NCI-H345 treated with DMSO at 0.1 percent for 48 hours (cell line): ENCODE measurements around the gene ZBTB7B.
A peak's percentile ranks its signal among the peaks of the same experiment; 100 is the strongest.

Experiments used
- DNase-seq: peaks from one replicate; lab custom pipeline; 2025; ENCODE audit not compliant: unreplicated experiment; lab: John Stamatoyannopoulos, UW

Gene ZBTB7B

DNA sequence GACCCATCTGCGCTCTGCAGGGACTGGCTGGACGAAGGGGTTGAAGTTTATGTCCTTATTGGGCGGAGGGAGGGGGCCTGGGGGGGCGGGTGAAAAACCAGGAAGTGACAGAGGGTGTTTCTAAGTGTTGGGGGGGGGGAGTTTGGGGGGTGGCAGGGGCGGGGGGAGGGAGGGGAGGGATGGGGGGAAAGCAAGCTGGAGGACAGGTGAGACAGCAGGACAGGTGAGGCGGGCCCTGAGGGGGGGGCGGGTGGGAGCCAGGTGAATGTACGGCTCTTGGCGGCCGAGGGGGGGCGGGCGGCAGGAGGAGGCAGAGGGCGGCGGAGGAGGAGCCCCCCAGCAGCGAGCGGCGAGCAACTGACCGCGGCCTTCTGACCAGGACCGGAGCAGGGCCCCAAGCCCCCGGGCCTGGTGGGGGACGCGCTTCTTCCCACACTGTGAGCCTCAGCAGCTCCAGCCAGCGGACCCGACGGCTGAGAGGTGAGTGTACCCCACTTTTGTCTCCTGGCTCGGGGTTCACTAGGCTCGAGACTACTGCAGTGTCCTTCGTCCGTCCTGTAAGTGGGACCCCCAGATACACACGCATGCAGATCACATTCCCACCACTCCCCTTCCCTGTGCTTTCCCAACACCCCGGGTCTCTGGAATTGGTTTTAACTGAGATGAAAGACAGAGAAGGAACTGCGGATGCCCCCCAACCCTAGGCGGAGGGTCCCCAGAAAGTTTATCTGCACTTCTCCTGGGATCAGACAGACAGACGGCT, at the start of gene ZBTB7B:
Gene ZBTB7B, plus strand, starts transcription at position 339 of the 763 bp plus-strand sequence. CDS start 11,859 bp downstream, outside the sequence.
- DNase-seq: no peak

DNA sequence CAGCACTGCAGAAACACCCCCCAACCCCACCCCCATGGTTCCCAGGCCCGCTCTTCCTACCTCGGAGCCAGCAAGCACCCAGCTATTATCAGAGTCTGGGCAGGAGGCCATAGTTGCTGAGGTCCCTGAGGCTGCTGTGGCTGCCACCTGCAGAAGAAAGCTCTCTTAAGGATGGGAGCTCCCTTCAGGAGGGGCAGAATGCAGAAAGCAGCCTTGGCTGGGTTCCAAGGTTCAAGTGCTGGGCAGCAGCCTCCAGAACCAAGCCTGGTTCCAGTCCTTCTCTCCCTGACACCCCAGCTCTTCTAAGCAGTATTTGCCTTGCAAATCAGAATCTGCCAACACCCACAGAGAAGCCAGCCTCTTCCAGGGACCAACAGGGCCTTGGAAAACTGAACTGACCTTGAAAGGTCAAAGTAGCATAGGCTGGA, 49.0 kb upstream of the ZBTB7B start:
- DNase-seq: no peak

GRCh38 chr1:154954541-154954940, 48.1 kb upstream of the ZBTB7B start:
- no peak for DNase-seq

DNA sequence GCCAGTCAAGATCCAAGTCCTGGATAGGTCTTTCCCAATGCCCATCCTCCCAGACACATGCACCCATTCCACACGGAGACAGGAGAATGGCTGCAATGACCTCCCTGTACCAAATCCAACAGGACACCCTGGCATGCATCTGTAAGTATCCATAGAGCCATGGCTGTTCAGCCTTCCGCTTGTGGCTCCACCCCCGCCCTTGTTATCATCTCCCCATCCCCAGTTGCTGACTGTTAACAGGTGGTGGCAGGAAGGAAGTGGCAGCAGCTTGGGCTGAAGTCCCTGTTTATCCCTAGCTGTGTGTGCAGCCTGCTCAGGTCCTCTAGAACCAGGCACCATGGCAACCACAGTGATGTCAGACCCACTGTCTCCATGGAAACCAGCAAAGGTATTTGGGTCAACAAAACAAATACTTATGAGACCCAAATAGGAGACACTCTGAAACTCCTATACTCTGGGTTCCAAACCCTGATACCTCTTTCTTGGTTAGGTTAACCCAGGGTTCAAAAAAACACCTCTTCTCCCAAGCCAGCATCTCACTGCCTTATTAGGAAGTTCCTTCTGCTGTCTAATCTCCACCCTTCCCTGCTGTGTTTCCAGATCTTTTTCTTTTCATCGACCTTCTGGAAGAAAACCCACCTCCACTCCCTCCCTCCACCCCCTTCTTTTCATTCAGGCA, 47.4 kb upstream of the ZBTB7B start:
- peak; percentile 37 for DNase-seq

- DNase-seq: peak; percentile 99
These were observed 46.7 kb upstream of the ZBTB7B start, which contains the start of gene PBXIP1 for GRCh38 chr1:154955718-154956543. TSS of gene PBXIP1 (minus strand) at chr1:154956099. CDS start at chr1:154953721, 2,378 bp downstream.

- DNase-seq: no peak
These were observed 46.1 kb upstream of the ZBTB7B start for GRCh38 chr1:154956544-154956941.

DNA sequence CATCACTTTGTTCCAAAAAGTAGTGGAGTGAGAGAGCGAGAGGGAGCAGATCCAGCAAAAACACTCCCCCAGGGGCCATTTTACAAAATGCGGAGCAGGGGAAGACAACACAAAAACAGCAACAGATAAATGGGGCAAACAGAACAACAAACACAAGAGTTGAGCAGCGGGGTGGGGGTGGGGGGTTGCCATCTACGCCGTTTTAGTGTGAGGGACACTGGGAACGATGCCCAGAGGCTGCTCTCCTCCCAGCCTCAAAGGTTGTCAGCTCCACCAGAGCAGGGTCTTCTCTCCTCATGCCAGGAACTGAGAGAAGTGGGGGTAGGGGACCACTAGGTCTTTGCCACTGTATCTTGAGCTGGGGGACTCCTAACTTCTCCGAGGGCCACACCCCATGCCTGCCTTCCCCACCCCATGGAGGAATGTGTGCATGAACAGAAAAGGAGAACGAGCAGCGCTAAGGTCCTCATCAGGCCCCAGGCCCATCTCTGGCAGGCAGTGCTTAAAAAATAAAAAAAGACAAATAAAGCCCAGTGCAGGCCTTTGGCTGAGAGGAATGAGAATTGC, 45.4 kb upstream of the ZBTB7B start:
- no peak for DNase-seq

DNA sequence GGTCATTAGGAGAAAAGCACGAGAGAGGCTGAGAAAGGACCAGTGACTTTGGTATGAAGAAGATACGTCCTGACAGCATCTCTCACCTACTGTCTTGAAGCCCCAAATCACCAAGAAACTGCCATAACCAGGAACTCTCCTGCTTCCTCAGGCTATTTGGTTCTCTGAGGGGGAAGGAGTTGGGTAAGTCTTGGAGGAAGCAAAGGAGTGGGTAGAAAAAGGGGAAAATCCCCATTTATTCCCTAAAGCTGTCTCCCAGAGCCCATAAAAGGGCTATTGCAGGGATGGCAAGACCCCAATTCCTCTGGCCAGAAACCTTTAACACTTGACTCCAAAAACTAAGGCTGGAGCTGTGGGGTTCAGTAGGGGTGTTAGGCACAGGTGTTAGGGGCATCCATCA, 44.6 kb upstream of the ZBTB7B start:
- DNase-seq: no peak

DNA sequence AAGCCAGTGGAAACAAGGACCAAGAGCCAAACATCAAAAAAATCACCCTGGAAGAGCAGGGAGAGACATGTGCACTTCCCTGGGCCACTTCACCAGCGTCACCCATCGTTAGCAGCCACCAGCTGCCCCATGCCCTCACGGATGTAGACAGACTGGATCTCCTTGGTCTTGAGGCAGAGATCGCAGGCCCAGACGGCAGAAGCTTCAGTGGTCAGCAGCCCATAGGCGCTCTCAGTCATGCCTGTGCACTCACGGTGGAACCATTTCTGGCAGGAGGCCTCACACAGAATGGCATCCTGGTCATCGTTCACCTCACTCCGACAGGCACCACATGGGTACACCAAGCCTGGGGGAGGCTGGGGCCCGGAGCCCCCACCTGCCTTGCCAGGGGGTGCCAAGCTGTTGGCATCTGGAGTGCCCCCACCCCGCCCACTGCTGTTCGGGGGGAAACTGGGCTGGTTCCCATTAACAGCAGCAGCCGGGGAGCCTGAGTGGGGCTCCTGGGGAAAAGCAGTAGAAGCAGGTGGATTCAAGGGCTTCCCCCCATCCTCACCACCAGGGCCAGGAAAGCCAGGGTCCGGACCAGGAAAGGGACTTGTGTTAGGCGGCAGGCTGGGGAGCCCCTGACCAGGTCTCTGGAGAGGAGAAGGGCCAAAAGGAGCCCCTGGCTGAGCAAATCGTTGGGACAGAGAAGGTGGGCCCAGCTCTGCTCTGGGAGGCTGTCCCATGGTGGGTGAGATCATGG, 43.7 kb upstream of the ZBTB7B start:
- DNase-seq: no peak

DNA sequence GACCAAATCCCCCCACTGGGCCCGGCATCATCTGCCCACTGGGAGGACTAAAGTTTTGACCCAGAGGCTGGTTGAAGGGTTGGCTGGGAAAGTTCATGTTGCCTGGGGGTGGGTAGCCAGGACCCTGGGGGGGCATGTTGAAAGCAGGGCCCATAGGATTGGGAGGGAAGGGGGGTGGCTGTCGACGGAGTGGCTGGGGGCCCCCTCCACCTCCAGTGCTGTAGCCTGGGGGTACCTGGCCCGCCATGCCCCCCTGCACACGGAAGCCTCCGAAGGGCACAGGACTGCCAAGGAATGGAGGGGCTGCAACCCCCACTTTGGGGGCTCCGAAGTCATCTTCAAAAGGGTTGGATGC, 43.2 kb upstream of the ZBTB7B start:
- DNase-seq: no peak

GRCh38 chr1:154960446-154961136, 42.0 kb upstream of the ZBTB7B start:
- DNase-seq: no peak

GRCh38 chr1:154961207-154962155, 41.1 kb upstream of the ZBTB7B start, which contains the start of gene PYGO2:
TSS of gene PYGO2 (minus strand) at chr1:154961782. CDS start at chr1:154961576, 206 bp downstream.
- DNase-seq: peak; percentile 83

- DNase-seq: peak; percentile 56
These were observed 40.3 kb upstream of the ZBTB7B start for GRCh38 chr1:154962156-154962749.

GRCh38 chr1:154962795-154963330, 39.7 kb upstream of the ZBTB7B start:
- DNase-seq: no peak

DNA sequence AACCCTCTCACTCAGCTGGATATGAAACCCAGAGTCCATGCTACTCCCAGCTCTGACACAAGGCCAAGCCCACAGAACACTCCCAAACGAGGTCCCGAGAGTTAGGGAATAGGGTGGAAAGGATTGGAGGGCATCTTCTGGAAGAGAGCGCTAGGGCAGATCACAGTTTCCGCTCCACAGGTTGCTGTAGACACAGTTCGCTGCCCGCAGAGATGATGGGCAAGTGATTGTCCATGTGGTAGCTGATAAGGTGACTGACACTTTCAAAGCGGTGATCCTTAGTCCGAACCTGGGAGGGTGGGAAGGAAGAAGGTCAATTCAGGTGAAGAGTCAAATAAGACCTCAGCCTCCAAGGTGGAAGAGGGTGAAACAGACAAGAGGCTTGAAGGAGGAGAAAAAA, 39.0 kb upstream of the ZBTB7B start:
- no peak for DNase-seq

GRCh38 chr1:154964359-154964758, 38.2 kb upstream of the ZBTB7B start:
- DNase-seq: no peak

DNA sequence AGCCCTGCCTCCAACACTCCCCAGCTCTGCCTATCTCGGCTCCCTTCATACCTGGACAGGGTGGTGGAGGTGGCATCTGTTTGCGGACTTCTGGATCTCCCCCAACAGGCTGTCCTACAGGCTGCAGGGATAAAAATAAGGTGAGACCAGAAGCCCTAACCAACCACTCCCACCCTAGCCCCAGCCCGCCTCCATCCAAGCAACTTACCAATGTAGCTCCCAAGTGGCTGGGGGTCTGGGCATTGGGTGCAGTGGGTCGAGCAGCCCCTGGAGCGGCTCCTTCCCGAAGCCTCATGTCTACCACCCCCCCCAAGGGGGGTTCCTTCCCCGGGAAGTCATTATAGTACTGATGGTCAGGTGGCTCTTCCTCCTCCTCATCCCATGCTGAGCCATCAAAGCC, 36.5 kb upstream of the ZBTB7B start:
- no peak for DNase-seq

GRCh38 chr1:154967331-154967950, 35.2 kb upstream of the ZBTB7B start:
- DNase-seq: no peak
